ENCODE data around the gene FAM131C. TPM values are rescaled to one million over a fixed set of nuclear protein-coding genes. Genes with fewer than 3 reads are reported as not detected.

The FAM131C gene
- total RNA-seq, 1 donor from 2014 or later = 1.4 TPM

GRCh38 chr1:16015491-16015890 lies 58.0 kb downstream of the FAM131C start:
- TF ChIP-seq, protein P1, sequence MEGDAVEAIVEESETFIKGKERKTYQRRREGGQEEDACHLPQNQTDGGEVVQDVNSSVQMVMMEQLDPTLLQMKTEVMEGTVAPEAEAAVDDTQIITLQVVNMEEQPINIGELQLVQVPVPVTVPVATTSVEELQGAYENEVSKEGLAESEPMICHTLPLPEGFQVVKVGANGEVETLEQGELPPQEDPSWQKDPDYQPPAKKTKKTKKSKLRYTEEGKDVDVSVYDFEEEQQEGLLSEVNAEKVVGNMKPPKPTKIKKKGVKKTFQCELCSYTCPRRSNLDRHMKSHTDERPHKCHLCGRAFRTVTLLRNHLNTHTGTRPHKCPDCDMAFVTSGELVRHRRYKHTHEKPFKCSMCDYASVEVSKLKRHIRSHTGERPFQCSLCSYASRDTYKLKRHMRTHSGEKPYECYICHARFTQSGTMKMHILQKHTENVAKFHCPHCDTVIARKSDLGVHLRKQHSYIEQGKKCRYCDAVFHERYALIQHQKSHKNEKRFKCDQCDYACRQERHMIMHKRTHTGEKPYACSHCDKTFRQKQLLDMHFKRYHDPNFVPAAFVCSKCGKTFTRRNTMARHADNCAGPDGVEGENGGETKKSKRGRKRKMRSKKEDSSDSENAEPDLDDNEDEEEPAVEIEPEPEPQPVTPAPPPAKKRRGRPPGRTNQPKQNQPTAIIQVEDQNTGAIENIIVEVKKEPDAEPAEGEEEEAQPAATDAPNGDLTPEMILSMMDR (conservative IDR thresholded peaks at IDR 0.05) = no peak
- H3K9me3 Mint-ChIP-seq = no peaks in the 10 kb centered on the region
- no peak for DNase-seq (ENCODE audit: extremely low spot score, unreplicated experiment)
- peaks cover 32% of the 10 kb centered on the region for H3K4me1 Mint-ChIP-seq (ENCODE audit: unreplicated experiment)
- H3K27ac Mint-ChIP-seq = no peak overlapping the region
- H3K4me3 Mint-ChIP-seq = no peak overlapping the region
- H3K27me3 Mint-ChIP-seq = no peaks in the 10 kb centered on the region
- H3K36me3 Mint-ChIP-seq = no peaks in the 10 kb centered on the region

DNA sequence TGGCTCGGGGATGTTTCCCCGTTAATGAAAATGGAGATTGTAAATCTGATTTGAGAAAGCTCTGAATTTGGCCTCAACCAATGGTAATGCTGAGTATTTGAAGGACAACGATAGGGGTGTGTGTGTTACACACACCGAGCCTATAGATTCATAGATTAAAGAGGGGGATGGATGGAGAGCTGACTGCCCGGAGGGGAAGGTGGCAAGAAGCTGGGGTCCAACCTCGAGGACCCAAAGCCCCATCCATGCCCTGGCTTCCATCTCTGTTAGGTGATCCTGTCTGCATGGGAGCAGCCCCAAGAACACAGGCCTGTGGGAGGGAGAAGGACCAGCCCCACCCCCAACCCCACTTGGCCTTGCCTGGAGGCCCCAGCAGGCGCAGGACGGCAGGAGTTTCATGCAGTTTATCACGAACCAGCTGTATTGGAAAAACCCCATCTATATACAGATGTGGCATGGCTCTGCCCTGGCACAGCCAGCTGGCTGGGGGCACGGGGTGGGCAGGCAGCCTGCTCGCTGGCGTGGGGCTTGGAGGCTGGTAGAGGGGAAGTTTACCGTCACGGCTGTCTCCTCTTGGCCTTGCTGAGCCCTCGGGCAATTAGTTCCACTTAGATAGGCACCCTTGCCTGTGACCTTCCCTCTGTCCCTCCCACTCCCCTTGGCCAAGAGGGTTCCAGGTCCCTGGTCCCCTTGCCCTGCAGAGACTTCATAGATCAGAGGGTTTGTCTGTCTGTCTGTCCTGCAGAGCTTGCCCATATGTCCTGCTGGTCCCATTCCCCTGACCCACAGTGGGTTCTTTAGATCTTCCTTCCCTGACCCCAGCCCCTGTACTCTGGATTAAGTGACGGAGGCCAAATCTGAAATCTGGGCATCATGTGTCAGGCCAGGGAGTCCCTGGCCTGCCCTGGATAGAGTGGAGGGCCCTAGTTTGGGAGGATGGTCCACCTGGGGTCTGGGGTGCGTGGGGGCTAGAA lies 58.7 kb downstream of the FAM131C start:
- Mint-ChIP-seq H3K9me3 (no peaks in the 10 kb centered on the region), H3K27me3 (no peaks in the 10 kb centered on the region), H3K36me3 (no peaks in the 10 kb centered on the region), H3K27ac (peak overlapping the region; percentile 54), H3K4me1 (ENCODE audit: unreplicated experiment) (peaks cover 29% of the 10 kb centered on the region), H3K4me3 (peak overlapping the region; percentile 58)
- TF ChIP-seq, protein P1 (conservative IDR thresholded peaks at IDR 0.05) = no peak
- DNase-seq (ENCODE audit: extremely low spot score, unreplicated experiment) = no peak

DNA sequence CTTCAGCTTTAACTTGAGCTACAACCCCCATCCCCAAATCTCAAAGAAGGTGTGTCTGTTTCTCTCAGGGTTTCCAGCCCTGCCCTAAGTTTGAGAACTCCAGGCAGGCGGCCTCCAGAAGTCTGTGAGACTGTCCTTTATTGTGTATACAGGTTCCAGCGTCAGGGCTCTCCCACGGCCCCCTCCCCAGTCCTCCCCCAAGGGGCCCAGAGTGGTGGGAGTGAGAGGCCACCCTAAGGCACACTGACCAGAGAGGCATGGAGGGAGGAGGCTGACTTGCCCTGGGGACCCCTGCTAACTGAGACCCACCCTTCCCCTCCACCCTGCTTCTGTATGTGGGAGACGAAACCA lies 59.6 kb downstream of the FAM131C start:
- no peak for DNase-seq (ENCODE audit: extremely low spot score, unreplicated experiment)
- TF ChIP-seq, protein P1 (conservative IDR thresholded peaks at IDR 0.05) = no peak
- H3K27me3 Mint-ChIP-seq = no peaks in the 10 kb centered on the region
- H3K4me1 Mint-ChIP-seq (ENCODE audit: unreplicated experiment) = peaks cover 20% of the 10 kb centered on the region
- no peaks in the 10 kb centered on the region for H3K36me3 Mint-ChIP-seq
- H3K4me3 Mint-ChIP-seq = no peak overlapping the region
- no peak overlapping the region for H3K27ac Mint-ChIP-seq
- no peaks in the 10 kb centered on the region for H3K9me3 Mint-ChIP-seq

DNA sequence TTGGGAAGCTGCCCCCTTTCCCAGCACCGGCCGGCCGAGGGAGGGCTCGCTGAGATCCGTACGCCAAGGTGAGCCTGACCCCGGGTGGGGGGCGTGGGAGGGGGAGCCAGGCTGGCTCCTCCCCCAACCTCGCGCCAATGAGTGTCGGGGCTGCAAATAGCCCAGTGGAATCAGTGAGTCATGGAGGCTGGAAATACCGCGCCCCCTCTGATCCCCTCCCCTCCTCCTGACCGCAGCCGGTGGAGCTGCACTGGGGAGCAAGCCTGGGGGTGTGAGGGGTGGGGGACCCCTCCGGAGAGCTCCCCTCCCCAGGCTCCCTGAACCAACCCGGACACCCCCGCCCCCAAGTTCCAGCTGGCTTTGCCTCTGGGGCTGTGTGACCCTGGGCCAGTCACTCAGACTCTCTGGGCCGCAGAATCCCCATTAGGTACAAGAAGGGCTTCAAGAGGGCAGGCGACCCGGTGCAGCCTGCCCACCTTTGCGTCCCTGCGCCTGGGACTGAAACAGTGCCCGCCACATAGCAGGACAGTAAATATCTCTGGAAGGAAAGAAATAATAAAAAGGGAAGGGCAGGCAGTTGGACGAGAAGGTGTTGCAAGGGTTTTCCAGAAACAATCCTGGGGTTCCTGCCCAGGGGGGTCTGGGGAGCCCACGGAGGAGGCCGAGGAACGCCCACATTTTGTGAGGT lies 60.1 kb downstream of the FAM131C start:
- DNase-seq (ENCODE audit: extremely low spot score, unreplicated experiment) = no peak
- Mint-ChIP-seq H3K9me3 (no peaks in the 10 kb centered on the region), H3K27me3 (no peaks in the 10 kb centered on the region), H3K4me1 (ENCODE audit: unreplicated experiment) (peaks cover 15% of the 10 kb centered on the region), H3K36me3 (no peaks in the 10 kb centered on the region), H3K4me3 (no peak overlapping the region), H3K27ac (no peak overlapping the region)
- TF ChIP-seq, protein P1 (conservative IDR thresholded peaks at IDR 0.05) = no peak

GRCh38 chr1:16012590-16013219 lies 60.7 kb downstream of the FAM131C start:
- no peaks in the 10 kb centered on the region for H3K36me3 Mint-ChIP-seq
- H3K9me3 Mint-ChIP-seq = no peaks in the 10 kb centered on the region
- H3K4me1 Mint-ChIP-seq (ENCODE audit: unreplicated experiment) = peaks cover 11% of the 10 kb centered on the region
- no peak for DNase-seq (ENCODE audit: extremely low spot score, unreplicated experiment)
- TF ChIP-seq, protein P1 (conservative IDR thresholded peaks at IDR 0.05) = no peak
- no peak overlapping the region for H3K4me3 Mint-ChIP-seq
- no peak overlapping the region for H3K27ac Mint-ChIP-seq
- H3K27me3 Mint-ChIP-seq = no peaks in the 10 kb centered on the region

Measured in type B pancreatic cell (in vitro differentiated cells).